Measurements from ENCODE around the gene TXN2.

DNA sequence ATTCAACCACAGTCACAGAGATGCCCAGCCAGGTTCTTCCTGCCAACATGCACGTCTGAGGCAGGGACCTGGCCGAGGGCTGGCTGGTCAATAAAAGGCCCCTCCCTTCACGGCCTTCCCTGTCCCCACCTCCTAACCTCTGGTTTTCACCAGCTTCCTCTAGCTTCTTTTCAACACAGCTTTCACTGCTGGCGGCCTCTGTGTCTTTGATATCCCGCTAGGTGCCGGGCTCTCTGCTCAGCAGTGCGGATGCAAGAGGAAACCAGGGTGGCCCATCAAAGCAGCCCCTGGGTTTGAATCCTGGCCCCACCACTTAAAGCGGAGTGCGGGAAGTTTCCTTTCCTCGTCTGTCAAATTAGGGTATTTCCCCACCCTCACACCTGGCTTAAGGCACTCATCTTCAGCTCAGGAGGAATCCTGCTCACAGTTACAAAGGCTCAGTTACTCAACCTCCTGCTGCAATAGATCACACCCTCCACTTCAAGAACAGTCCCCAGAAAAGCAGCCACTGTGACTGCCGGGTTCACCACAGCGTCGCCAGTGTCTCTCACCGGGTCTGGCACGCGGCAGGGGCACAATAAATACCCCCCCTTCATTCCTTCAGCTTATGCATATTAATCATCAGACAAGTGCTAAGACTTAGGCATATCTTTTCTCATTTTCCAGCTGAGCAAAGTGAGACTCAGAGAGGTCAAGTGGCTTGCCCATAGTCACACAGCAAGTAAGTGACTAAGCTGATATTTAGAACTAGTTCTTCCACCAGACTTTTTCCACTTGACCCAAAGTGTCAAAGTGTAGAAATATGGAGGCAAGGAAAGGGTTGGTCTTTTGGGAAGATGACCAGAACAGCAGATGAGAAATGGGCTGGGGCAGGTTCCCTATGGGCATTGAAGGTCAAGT is 45.7 kb downstream of the TXN2 start:
- no peak for TF ChIP-seq POLR2A (IDR thresholded peaks at IDR 0.05; ENCODE audit: low read depth)
- TF ChIP-seq, protein P1, sequence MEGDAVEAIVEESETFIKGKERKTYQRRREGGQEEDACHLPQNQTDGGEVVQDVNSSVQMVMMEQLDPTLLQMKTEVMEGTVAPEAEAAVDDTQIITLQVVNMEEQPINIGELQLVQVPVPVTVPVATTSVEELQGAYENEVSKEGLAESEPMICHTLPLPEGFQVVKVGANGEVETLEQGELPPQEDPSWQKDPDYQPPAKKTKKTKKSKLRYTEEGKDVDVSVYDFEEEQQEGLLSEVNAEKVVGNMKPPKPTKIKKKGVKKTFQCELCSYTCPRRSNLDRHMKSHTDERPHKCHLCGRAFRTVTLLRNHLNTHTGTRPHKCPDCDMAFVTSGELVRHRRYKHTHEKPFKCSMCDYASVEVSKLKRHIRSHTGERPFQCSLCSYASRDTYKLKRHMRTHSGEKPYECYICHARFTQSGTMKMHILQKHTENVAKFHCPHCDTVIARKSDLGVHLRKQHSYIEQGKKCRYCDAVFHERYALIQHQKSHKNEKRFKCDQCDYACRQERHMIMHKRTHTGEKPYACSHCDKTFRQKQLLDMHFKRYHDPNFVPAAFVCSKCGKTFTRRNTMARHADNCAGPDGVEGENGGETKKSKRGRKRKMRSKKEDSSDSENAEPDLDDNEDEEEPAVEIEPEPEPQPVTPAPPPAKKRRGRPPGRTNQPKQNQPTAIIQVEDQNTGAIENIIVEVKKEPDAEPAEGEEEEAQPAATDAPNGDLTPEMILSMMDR (IDR thresholded peaks at IDR 0.05) = no peak
- TF ChIP-seq POLR2AphosphoS5 (IDR thresholded peaks at IDR 0.05) = no peak

All from esophagus muscularis mucosa (tissue), 3 donors.